Sigmoid colon (tissue), 7 donors: ENCODE measurements around the gene DNAJC27. TPM values are rescaled to one million over a fixed set of nuclear protein-coding genes. Genes with fewer than 3 reads are reported as not detected.

Experiments
- DNase-seq: peaks from one replicate; pipeline ENCODE4 v3.0.0-alpha.2; 2019
- H3K27ac ChIP-seq, 4 donors: fragments of 200-600 bp; sonication (generic); one replicate each; pipeline ENCODE4 v1.5.1; 2016 to 2019; ENCODE audit warnings: mild to moderate bottlenecking in 1 of 4
- H3K27me3 ChIP-seq, 3 donors: fragments of 200-600 bp; sonication (generic); one replicate each; pipeline ENCODE4 v1.5.1; 2019; ENCODE audit warnings: mild to moderate bottlenecking in 1 of 3
- H3K36me3 ChIP-seq, 4 donors: fragments of 200-600 bp; sonication (generic); one replicate each; pipeline ENCODE4 v1.5.1; 2016 to 2019
- H3K4me1 ChIP-seq, 4 donors: fragments of 200-600 bp; sonication (generic); one replicate each; pipeline ENCODE4 v1.5.1; 2017 to 2019
- H3K4me3 ChIP-seq, 4 donors: fragments of 200-600 bp; sonication (generic); one replicate each; pipeline ENCODE4 v1.5.1; 2017 to 2019; ENCODE audit warnings: mild to moderate bottlenecking in 2 of 4, moderate library complexity in 1 of 4
- H3K9me3 ChIP-seq, 4 donors: fragments of 200-600 bp in 3 of 4; sonication (generic) in 3 of 4; one replicate each; pipeline versions ENCODE4 v1.5.1 to v1.6.1; 2013 to 2019
- CTCF ChIP-seq, 4 experiments: fragments of 450-650 bp in 3 of 4; fragments of 200-600 bp in 1 of 4; IDR thresholded peaks; one replicate each; pipeline ENCODE4 v1.5.1; 2016 to 2019; ENCODE audit warnings: antibody characterized with exemption in 4 of 4, mild to moderate bottlenecking in 3 of 4, moderate library complexity in 2 of 4
- EP300 ChIP-seq, 4 donors: sonication (generic); formaldehyde crosslinking; IDR thresholded peaks; one replicate each; pipeline ENCODE4 v1.6.1; 2017; ENCODE audit warnings: antibody characterized with exemption in 4 of 4
- POLR2A ChIP-seq, 2 donors: fragments of 450-650 bp; IDR thresholded peaks; one replicate each; pipeline ENCODE4 v1.6.1; 2016; ENCODE audit warnings: antibody characterized with exemption in 2 of 2, mild to moderate bottlenecking in 2 of 2, moderate library complexity in 2 of 2
- POLR2AphosphoS5 ChIP-seq, 4 donors: sonication (generic); formaldehyde crosslinking; IDR thresholded peaks; one replicate each; pipeline ENCODE4 v1.6.1; 2017; ENCODE audit warnings: antibody characterized with exemption in 4 of 4
- WGBS, 2 donors: extraction: QIAGEN DNeasy Blood & Tissue Kit; methylation state at CpG; one replicate each; pipeline ENCODE4 v1.1.7; 2013; 5-methylcytosine and 5-hydroxymethylcytosine counted together
- intact Hi-C: fragments of 100-400 bp; cut with DNase I; formaldehyde crosslinking; loops from one replicate; pipeline ENCODE4 v1.15.1; 2023
- polyA plus RNA-seq, 3 donors: library from polyadenylated mRNA; stranded (reverse); fragments of 200-250 nt; gene quantifications; one replicate each; pipeline ENCODE4 v1.2.3, GENCODE V29; 2013
- total RNA-seq, 4 donors: library from RNA; depleted of rRNA; stranded (reverse); fragments of >200 nt; gene quantifications; one replicate each; pipeline ENCODE4 v1.1.0, GENCODE V29; 2016
- donor health status: healthy with polysubstance abuse.
- donor health status: Bipolar disorder and iron deficiency.
- donor health status: healthy.

DNAJC27 gene
- total and polyA plus RNA-seq, 7 donors, result 0.60 to 12.5 (median 6.3) TPM

- TF ChIP-seq POLR2AphosphoS5 (IDR thresholded peaks at IDR 0.05) (no peak), EP300 (IDR thresholded peaks at IDR 0.05) (no peak), CTCF (IDR thresholded peaks at IDR 0.05) (no peak), POLR2A (IDR thresholded peaks at IDR 0.05) (no peak)
- WGBS, 2 donors, result 16 to 32% methylated on average over 13 of the region's 13 CpGs
- intact Hi-C loops, result loop anchor here (2.0 kb wide), 1 partner anchor 50 kb away; the partner anchor contains the start of gene DNAJC27
- no peaks in the 10 kb centered on the region for H3K9me3 ChIP-seq
- H3K4me3 ChIP-seq, result peak overlapping the region; percentile 38 to 75 (median 69)
- H3K27ac ChIP-seq, result peak overlapping the region; percentile 65 to 72 (median 68)
- no peaks in the 10 kb centered on the region for H3K36me3 ChIP-seq
- H3K4me1 ChIP-seq, result peaks cover 0 to 27% (median 17%) of the 10 kb centered on the region in 4 donors
- no peaks in the 10 kb centered on the region for H3K27me3 ChIP-seq
- no peak for DNase-seq
These were observed 50.8 kb downstream of the DNAJC27 start for GRCh38 chr2:24920809-24921441.

GRCh38 chr2:24920098-24920808 lies 51.5 kb downstream of the DNAJC27 start, which contains the start of gene ADCY3:
ADCY3 (minus strand) TSS chr2:24920237; CDS start chr2:24918987, 1,250 bp downstream.
- peak within 1 kb of the TSS; percentile 65 to 72 (median 68) for H3K27ac ChIP-seq
- no peaks in the 10 kb centered on the region for H3K36me3 ChIP-seq
- WGBS, 2 donors, result 0 to 1% methylated on average over 103 of the region's 103 CpGs
- TF ChIP-seq POLR2AphosphoS5 (IDR thresholded peaks at IDR 0.05), result peak in 2 of 4 donors; percentile 7 to 34
- no peak for TF ChIP-seq EP300 (IDR thresholded peaks at IDR 0.05)
- intact Hi-C loops, result loop anchor here (2.0 kb wide), 1 partner anchor 51 kb away; the partner anchor contains the start of gene DNAJC27
- H3K27me3 ChIP-seq, result no peaks in the 10 kb centered on the region
- H3K4me1 ChIP-seq, result peaks cover 0 to 27% (median 17%) of the 10 kb centered on the region in 4 donors
- no peaks in the 10 kb centered on the region for H3K9me3 ChIP-seq
- peak; percentile 76 for DNase-seq
- H3K4me3 ChIP-seq, result peak within 1 kb of the TSS; percentile 38 to 75 (median 69)

GRCh38 chr2:24919506-24920097 lies 52.2 kb downstream of the DNAJC27 start:
- intact Hi-C loops, result loop anchor here (2.0 kb wide), 1 partner anchor 51 kb away; the partner anchor contains the start of gene DNAJC27
- H3K4me1 ChIP-seq, result peaks cover 0 to 27% (median 17%) of the 10 kb centered on the region in 4 donors
- peak overlapping the region; percentile 33 to 75 (median 69) for H3K4me3 ChIP-seq
- H3K27ac ChIP-seq, result peak overlapping the region; percentile 59 to 72 (median 65)
- H3K9me3 ChIP-seq, result no peaks in the 10 kb centered on the region
- 0 to 1% methylated on average over 76 of the region's 76 CpGs for WGBS, 2 donors
- DNase-seq, result no peak
- no peaks in the 10 kb centered on the region for H3K36me3 ChIP-seq
- H3K27me3 ChIP-seq, result no peaks in the 10 kb centered on the region
- TF ChIP-seq POLR2A (IDR thresholded peaks at IDR 0.05) (no peak), POLR2AphosphoS5 (IDR thresholded peaks at IDR 0.05) (no peak), EP300 (IDR thresholded peaks at IDR 0.05) (no peak), CTCF (IDR thresholded peaks at IDR 0.05) (no peak)

- H3K4me3 ChIP-seq, result peak overlapping the region; percentile 33 to 75 (median 69)
- H3K27ac ChIP-seq, result peak overlapping the region; percentile 59 to 72 (median 65)
- intact Hi-C loops, result no loop called here
- peaks cover 0 to 27% (median 17%) of the 10 kb centered on the region in 4 donors for H3K4me1 ChIP-seq
- no peaks in the 10 kb centered on the region for H3K36me3 ChIP-seq
- TF ChIP-seq EP300 (IDR thresholded peaks at IDR 0.05) (no peak), POLR2A (IDR thresholded peaks at IDR 0.05) (no peak), POLR2AphosphoS5 (IDR thresholded peaks at IDR 0.05) (no peak), CTCF (IDR thresholded peaks at IDR 0.05) (no peak)
- no peaks in the 10 kb centered on the region for H3K9me3 ChIP-seq
- 11 to 26% methylated on average over 13 of the region's 13 CpGs for WGBS, 2 donors
- no peaks in the 10 kb centered on the region for H3K27me3 ChIP-seq
- no peak for DNase-seq
These were observed 52.7 kb downstream of the DNAJC27 start for GRCh38 chr2:24919037-24919505.
